ENCODE measurements around the gene KANSL1.
"Not testable (repeated sequence)": the region's sequence is repeated elsewhere in the genome, so short reads cannot be mapped to it uniquely, and the experiment has no call there.

KANSL1 gene

DNA sequence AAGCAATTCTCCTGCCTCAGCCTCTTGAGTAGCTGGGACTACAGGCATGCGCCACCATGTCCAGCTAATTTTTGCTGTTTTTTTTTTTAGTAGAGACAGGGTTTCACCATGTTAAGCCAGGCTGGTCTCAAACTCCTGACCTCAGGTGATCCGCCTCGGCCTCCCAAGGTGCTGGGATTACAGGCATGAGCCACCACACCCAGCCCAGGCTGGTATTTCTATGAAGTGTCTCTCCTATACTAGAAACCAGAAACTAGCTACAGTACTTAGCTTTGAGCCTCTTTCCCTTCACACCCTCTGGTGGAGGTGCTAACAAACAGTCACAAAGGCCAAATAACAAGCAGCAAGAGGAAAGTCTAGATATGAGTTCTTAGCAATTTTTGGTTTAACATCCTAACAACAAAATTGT lies 6.4 kb downstream of the KANSL1 start:
- H3K4me3 ChIP-seq (ENCODE audit: low read length); H3K36me3 ChIP-seq (ENCODE audit: control insufficient read depth, insufficient read depth, low read length); H3K9ac ChIP-seq (ENCODE audit: low read length); H3K9me3 ChIP-seq (ENCODE audit: control insufficient read depth, low read length); H3K27me3 ChIP-seq (ENCODE audit: control insufficient read depth, insufficient read depth, low read length): not testable (repeated sequence)
- peaks cover 42% of the 10 kb centered on the region for H3K4me1 ChIP-seq (ENCODE audit: control insufficient read depth, insufficient read depth, low read length)

- H3K9me3 ChIP-seq (ENCODE audit: control insufficient read depth, low read length): no peaks in the 10 kb centered on the region
- peaks cover 36% of the 10 kb centered on the region for H3K4me1 ChIP-seq (ENCODE audit: control insufficient read depth, insufficient read depth, low read length)
- no peaks in the 10 kb centered on the region for H3K27me3 ChIP-seq (ENCODE audit: control insufficient read depth, insufficient read depth, low read length)
- no peak overlapping the region for H3K4me3 ChIP-seq (ENCODE audit: low read length)
- H3K36me3 ChIP-seq (ENCODE audit: control insufficient read depth, insufficient read depth, low read length): no peaks in the 10 kb centered on the region
- no peak overlapping the region for H3K9ac ChIP-seq (ENCODE audit: low read length)
Measured at GRCh38 chr17:46184696-46185095, 8.5 kb downstream of the KANSL1 start.

GRCh38 chr17:46183383-46183782 lies 9.8 kb downstream of the KANSL1 start:
- H3K9ac ChIP-seq (ENCODE audit: low read length); H3K9me3 ChIP-seq (ENCODE audit: control insufficient read depth, low read length); H3K4me3 ChIP-seq (ENCODE audit: low read length); H3K36me3 ChIP-seq (ENCODE audit: control insufficient read depth, insufficient read depth, low read length); H3K27me3 ChIP-seq (ENCODE audit: control insufficient read depth, insufficient read depth, low read length): not testable (repeated sequence)
- peaks cover 36% of the 10 kb centered on the region for H3K4me1 ChIP-seq (ENCODE audit: control insufficient read depth, insufficient read depth, low read length)

GRCh38 chr17:46182961-46183360 lies 10.3 kb downstream of the KANSL1 start:
- H3K27me3 ChIP-seq (ENCODE audit: control insufficient read depth, insufficient read depth, low read length): no peaks in the 10 kb centered on the region
- H3K9ac ChIP-seq (ENCODE audit: low read length): no peak overlapping the region
- no peaks in the 10 kb centered on the region for H3K9me3 ChIP-seq (ENCODE audit: control insufficient read depth, low read length)
- H3K36me3 ChIP-seq (ENCODE audit: control insufficient read depth, insufficient read depth, low read length): no peaks in the 10 kb centered on the region
- peaks cover 36% of the 10 kb centered on the region for H3K4me1 ChIP-seq (ENCODE audit: control insufficient read depth, insufficient read depth, low read length)
- H3K4me3 ChIP-seq (ENCODE audit: low read length): no peak overlapping the region

- no peak overlapping the region for H3K9ac ChIP-seq (ENCODE audit: low read length)
- peaks cover 33% of the 10 kb centered on the region for H3K4me1 ChIP-seq (ENCODE audit: control insufficient read depth, insufficient read depth, low read length)
- no peak overlapping the region for H3K4me3 ChIP-seq (ENCODE audit: low read length)
- no peaks in the 10 kb centered on the region for H3K27me3 ChIP-seq (ENCODE audit: control insufficient read depth, insufficient read depth, low read length)
- H3K9me3 ChIP-seq (ENCODE audit: control insufficient read depth, low read length): no peaks in the 10 kb centered on the region
- H3K36me3 ChIP-seq (ENCODE audit: control insufficient read depth, insufficient read depth, low read length): no peaks in the 10 kb centered on the region
Measured at GRCh38 chr17:46181940-46182339, 11.3 kb downstream of the KANSL1 start.

DNA sequence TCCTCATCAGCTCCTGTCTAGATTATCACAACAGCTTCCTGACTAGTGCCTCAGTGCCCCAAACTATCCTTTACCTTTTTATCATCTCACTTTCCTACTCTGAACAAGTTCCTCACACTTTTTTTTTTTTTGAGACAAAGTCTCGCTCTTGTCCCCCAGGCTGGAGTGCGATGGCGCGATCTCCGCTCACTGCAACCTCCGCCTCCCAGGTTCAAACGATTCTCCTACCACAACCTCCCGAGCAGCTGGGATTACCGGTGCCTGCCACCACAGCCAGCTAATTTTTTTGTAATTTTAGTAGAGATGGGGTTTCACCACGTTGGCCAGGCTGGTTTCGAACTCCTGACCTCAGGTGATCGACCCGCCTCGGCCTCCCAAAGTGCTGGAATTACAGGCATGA lies 11.9 kb downstream of the KANSL1 start:
- H3K4me3 ChIP-seq (ENCODE audit: low read length); H3K27me3 ChIP-seq (ENCODE audit: control insufficient read depth, insufficient read depth, low read length); H3K36me3 ChIP-seq (ENCODE audit: control insufficient read depth, insufficient read depth, low read length); H3K9ac ChIP-seq (ENCODE audit: low read length); H3K9me3 ChIP-seq (ENCODE audit: control insufficient read depth, low read length): not testable (repeated sequence)
- peaks cover 33% of the 10 kb centered on the region for H3K4me1 ChIP-seq (ENCODE audit: control insufficient read depth, insufficient read depth, low read length)

- no peak overlapping the region for H3K9ac ChIP-seq (ENCODE audit: low read length)
- H3K9me3 ChIP-seq (ENCODE audit: control insufficient read depth, low read length): no peaks in the 10 kb centered on the region
- H3K36me3 ChIP-seq (ENCODE audit: control insufficient read depth, insufficient read depth, low read length): no peaks in the 10 kb centered on the region
- H3K27me3 ChIP-seq (ENCODE audit: control insufficient read depth, insufficient read depth, low read length): no peaks in the 10 kb centered on the region
- peaks cover 36% of the 10 kb centered on the region for H3K4me1 ChIP-seq (ENCODE audit: control insufficient read depth, insufficient read depth, low read length)
- no peak overlapping the region for H3K4me3 ChIP-seq (ENCODE audit: low read length)
Measured at GRCh38 chr17:46180892-46181274, 12.3 kb downstream of the KANSL1 start.

GRCh38 chr17:46180185-46180891 lies 12.9 kb downstream of the KANSL1 start:
- not testable (repeated sequence) for H3K36me3 ChIP-seq (ENCODE audit: control insufficient read depth, insufficient read depth, low read length); H3K9ac ChIP-seq (ENCODE audit: low read length)
- H3K4me1 ChIP-seq (ENCODE audit: control insufficient read depth, insufficient read depth, low read length): peaks cover 37% of the 10 kb centered on the region

DNA sequence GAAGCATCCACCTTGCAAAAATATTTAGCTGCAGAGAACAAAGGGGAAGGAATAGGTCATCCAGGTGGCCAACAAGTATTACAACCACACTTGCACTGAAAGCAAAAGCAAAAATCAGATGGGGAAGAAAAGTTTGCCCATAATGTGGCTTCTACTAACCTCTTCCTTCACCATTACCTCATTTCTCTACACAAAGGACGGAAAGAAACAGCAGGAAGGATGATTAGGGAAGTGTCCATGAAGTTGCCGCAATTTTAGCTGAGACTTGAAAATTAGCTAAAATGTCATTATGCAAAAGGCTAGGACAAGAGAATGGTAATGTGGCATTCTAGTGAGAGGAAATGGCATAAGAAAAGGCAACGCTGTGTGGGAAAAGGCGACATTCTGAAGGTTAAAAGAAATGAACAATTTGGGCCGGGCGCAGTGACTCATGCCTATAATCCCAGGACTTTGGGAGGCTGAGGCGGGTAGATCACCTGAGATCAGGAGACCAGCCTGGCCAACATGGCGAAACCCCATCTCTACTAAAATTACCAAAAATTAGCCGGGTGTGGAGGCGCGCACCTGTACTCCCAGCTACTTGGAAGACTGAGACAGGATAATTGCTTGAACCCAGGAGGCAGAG lies 13.7 kb downstream of the KANSL1 start:
- Histone ChIP-seq H3K27me3 (ENCODE audit: control insufficient read depth, insufficient read depth, low read length) (no peaks in the 10 kb centered on the region), H3K4me3 (ENCODE audit: low read length) (no peak overlapping the region), H3K36me3 (ENCODE audit: control insufficient read depth, insufficient read depth, low read length) (no peaks in the 10 kb centered on the region), H3K9me3 (ENCODE audit: control insufficient read depth, low read length) (no peaks in the 10 kb centered on the region), H3K9ac (ENCODE audit: low read length) (no peak overlapping the region), H3K4me1 (ENCODE audit: control insufficient read depth, insufficient read depth, low read length) (peaks cover 37% of the 10 kb centered on the region)

More at GRCh38 chr17:46180185-46180891, 12.9 kb downstream of the KANSL1 start:
- H3K27me3 ChIP-seq (ENCODE audit: control insufficient read depth, insufficient read depth, low read length); H3K4me3 ChIP-seq (ENCODE audit: low read length); H3K9me3 ChIP-seq (ENCODE audit: control insufficient read depth, low read length): not testable (repeated sequence)

GRCh38 chr17:46178550-46179214 lies 14.5 kb downstream of the KANSL1 start:
- peaks cover 41% of the 10 kb centered on the region for H3K4me1 ChIP-seq (ENCODE audit: control insufficient read depth, insufficient read depth, low read length)

GRCh38 chr17:46176975-46177374 lies 16.3 kb downstream of the KANSL1 start:
- H3K9ac ChIP-seq (ENCODE audit: low read length): no peak overlapping the region
- H3K9me3 ChIP-seq (ENCODE audit: control insufficient read depth, low read length): no peaks in the 10 kb centered on the region
- H3K36me3 ChIP-seq (ENCODE audit: control insufficient read depth, insufficient read depth, low read length): no peaks in the 10 kb centered on the region
- H3K27me3 ChIP-seq (ENCODE audit: control insufficient read depth, insufficient read depth, low read length): no peaks in the 10 kb centered on the region
- no peak overlapping the region for H3K4me3 ChIP-seq (ENCODE audit: low read length)
- H3K4me1 ChIP-seq (ENCODE audit: control insufficient read depth, insufficient read depth, low read length): peaks cover 46% of the 10 kb centered on the region

More at GRCh38 chr17:46178550-46179214, 14.5 kb downstream of the KANSL1 start:
- H3K4me3 ChIP-seq (ENCODE audit: low read length): no peak overlapping the region
- no peaks in the 10 kb centered on the region for H3K9me3 ChIP-seq (ENCODE audit: control insufficient read depth, low read length)
- no peaks in the 10 kb centered on the region for H3K36me3 ChIP-seq (ENCODE audit: control insufficient read depth, insufficient read depth, low read length)
- no peak overlapping the region for H3K9ac ChIP-seq (ENCODE audit: low read length)
- H3K27me3 ChIP-seq (ENCODE audit: control insufficient read depth, insufficient read depth, low read length): no peaks in the 10 kb centered on the region

- H3K9ac ChIP-seq (ENCODE audit: low read length): no peak overlapping the region
- peaks cover 46% of the 10 kb centered on the region for H3K4me1 ChIP-seq (ENCODE audit: control insufficient read depth, insufficient read depth, low read length)
- H3K36me3 ChIP-seq (ENCODE audit: control insufficient read depth, insufficient read depth, low read length): no peaks in the 10 kb centered on the region
- no peak overlapping the region for H3K4me3 ChIP-seq (ENCODE audit: low read length)
- no peaks in the 10 kb centered on the region for H3K9me3 ChIP-seq (ENCODE audit: control insufficient read depth, low read length)
- H3K27me3 ChIP-seq (ENCODE audit: control insufficient read depth, insufficient read depth, low read length): no peaks in the 10 kb centered on the region
Measured at GRCh38 chr17:46175891-46176290, 17.3 kb downstream of the KANSL1 start.
